GM18951 (cell line): ENCODE measurements around the gene GAS2.

Experiments
- POLR2A ChIP-seq: IDR thresholded peaks from 4 replicates; pipeline ENCODE4 v1.6.1; 2011; ENCODE audit warnings: mild to moderate bottlenecking; ENCODE audit not compliant: insufficient read length, insufficient read depth; ENCODE audit errors: extremely low read depth
- in situ Hi-C: fragments of 300-500 bp; cut with MboI; formaldehyde crosslinking; loops from one replicate; pipeline ENCODE4 v1.12.0; 2022; ENCODE audit warnings: low sequenced_read_pairs, mixed read lengths, inconsistent platforms; ENCODE audit not compliant: unreplicated experiment

Gene GAS2

DNA sequence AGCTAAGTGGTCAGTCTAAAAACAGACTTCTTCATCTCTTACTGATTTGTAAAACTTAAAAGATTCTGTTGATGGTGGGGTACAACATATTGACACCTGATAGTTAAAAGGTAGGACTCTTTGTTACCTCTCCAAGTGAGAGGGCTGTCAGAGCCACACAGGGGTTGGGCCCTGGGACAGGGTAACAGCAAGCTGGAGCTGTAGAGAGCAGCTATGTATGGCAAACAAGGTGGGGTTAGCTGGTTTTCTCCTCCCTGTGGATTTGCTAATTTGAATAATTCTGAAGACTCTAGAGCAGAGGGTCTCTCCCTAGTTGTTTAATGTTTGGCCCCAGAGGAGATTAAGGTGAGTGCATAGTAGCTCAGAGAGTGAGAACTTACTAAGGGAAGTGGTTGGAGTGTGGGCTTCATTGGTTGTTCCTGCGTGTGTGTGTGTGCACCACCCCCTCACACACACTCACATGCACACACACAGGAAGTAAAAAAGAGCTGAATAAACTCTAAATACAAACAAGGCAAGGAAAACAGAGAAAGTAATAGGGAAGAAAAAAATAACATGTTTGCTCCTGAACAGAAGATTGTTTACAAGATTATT lies 9.2 kb upstream of the GAS2 start:
- in situ Hi-C loops: no loop called here
- peak; percentile 24 for TF ChIP-seq POLR2A

DNA sequence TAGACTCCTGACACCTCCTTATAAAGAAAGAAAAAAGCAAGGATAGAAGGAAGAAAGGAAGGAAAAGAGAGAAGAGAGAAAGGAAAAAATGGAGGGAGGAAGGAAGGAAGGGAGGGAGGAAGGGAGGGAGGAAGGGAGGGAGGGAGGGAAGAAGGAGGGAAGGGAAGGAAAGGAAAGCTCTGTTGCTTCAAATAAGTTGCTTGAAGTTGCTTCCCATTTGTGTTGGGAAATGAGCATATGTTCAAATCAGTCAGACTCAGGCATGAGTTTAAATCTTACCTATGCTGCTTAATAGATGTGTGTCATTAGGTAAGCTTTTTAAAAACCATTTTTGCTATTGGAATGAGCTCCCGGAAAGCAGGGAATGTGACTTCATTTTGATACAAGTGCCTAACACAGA lies 6.6 kb upstream of the GAS2 start:
- no peak for TF ChIP-seq POLR2A
- in situ Hi-C loops: loop anchor here (10.0 kb wide), 1 partner anchor 115 kb away; no protein-coding TSS in a partner anchor

- in situ Hi-C loops: loop anchor here (10.0 kb wide), 1 partner anchor 108 kb away; no protein-coding TSS in a partner anchor
- peak; percentile 63 for TF ChIP-seq POLR2A
Observed at GRCh38 chr11:22666688-22667439, 453 bp downstream of the GAS2 start.

DNA sequence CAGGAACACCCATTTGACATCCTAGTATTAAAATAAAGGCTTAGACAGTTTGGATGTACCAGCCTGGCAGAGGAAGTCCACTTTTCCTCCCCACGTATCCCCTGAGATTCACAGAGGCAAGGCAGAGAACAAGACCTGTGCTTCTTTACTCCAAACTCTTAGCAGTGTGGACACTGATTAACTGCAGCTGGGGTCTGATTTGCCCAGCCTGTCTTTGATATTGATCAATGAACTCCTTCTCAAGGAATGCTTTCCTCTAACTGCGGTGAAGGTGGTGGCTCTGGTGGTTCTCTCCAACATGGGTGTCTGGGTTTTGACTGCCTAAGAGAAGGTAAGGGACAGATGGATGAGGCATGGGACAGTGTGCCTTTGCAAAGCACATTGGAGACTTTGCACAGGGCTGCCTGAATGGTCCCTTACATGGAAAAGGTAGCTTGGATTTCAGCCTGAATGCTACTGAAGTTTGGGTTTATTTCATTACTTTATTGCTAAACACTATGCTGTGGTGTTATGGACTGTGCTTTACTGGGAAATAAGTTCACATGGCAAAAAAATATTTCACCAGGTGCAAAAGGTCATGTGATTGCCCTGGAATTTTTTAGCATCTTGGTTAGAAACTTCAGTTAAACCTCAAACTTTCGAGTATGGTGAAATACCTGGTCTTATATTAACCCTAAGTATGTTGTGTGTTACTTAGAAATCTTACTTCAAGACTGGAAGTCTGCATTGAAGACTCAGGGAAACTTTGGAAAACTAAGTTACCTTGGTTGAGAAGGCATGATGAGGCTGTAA lies 1.8 kb downstream of the GAS2 start:
- in situ Hi-C loops: loop anchor here (10.0 kb wide), 1 partner anchor 107 kb away; no protein-coding TSS in a partner anchor
- peak; percentile 32 for TF ChIP-seq POLR2A

DNA sequence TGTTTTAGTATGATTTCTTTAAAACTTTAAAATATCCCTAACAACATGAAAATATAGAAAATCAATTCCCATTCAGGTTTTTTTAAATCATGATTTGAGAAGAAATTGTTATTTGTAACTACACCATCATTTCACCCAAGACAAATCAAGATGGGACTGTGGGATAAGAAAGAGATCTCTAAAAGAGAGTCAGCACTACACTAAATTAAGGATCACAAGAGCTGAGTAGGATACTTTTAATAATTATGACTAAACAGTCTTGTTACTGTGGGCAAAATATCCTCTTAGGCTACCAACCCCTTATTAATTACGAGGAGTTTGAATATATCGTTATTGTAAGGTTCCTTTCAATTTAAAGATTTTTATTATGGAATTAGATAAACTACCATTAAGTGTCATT lies 3.0 kb downstream of the GAS2 start:
- in situ Hi-C loops: loop anchor here (10.0 kb wide), 1 partner anchor 105 kb away; no protein-coding TSS in a partner anchor
- TF ChIP-seq POLR2A: peak; percentile 11

DNA sequence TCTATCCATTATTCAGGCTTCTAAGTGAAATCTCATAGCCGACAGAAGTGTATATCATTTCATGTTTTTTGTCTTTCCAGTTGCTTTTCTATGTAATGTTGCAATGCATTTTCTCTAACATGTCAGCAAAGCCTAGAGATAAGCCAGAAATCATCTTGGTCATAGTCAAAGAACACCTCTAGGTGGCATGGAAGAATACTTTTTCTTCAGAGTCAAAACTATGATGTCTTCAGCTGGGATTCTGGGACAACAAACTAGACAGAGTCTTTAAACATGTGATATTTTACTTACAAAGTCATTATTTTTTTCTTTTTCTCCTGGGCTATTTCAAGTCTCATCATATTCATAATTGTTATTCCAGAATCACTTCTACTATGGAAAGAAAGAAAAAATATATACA lies 4.4 kb downstream of the GAS2 start:
- TF ChIP-seq POLR2A: no peak
- in situ Hi-C loops: no loop called here

- in situ Hi-C loops: no loop called here
- TF ChIP-seq POLR2A: no peak
Observed at GRCh38 chr11:22671751-22672150, 5.3 kb downstream of the GAS2 start.

- in situ Hi-C loops: no loop called here
- TF ChIP-seq POLR2A: no peak
Observed at GRCh38 chr11:22674470-22675439, 8.3 kb downstream of the GAS2 start.

- in situ Hi-C loops: no loop called here
- TF ChIP-seq POLR2A: no peak
Observed at GRCh38 chr11:22677153-22677903, 10.9 kb downstream of the GAS2 start.

GRCh38 chr11:22680628-22681027 lies 14.2 kb downstream of the GAS2 start:
- in situ Hi-C loops: no loop called here
- TF ChIP-seq POLR2A: no peak

DNA sequence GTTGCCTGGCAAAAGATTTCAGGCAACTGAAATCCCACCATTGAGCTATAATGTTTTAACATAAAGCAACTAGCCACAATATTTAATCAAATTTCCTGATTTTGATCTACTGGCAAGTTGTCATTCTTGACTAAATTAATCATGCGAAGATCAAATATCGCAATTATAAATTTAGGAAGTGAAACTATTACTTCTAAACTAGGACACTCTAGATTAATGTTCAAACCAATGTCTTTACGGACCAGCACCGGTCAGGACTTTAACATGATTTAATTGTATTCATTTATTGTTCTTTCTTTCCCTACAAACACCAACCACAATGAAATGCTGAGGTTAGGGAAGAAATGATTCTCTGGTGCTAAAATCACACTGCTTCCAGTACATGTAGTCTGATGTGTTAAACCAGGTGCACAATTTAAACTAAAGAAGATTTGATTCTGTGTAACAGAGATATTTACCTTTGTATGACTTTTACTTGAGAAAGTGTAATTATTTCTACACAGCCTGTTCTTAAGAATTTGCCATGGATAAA lies 14.9 kb downstream of the GAS2 start:
- in situ Hi-C loops: no loop called here
- TF ChIP-seq POLR2A: no peak

- in situ Hi-C loops: no loop called here
- no peak for TF ChIP-seq POLR2A
Observed at GRCh38 chr11:22684082-22684481, 17.7 kb downstream of the GAS2 start.

- in situ Hi-C loops: no loop called here
- TF ChIP-seq POLR2A: no peak
Observed at GRCh38 chr11:22685111-22685510, 18.7 kb downstream of the GAS2 start.
